K562 (cell line): Measurements from ENCODE around the gene RARRES2. TPM values are rescaled to one million over a fixed set of nuclear protein-coding genes. Genes with fewer than 3 reads are reported as not detected.

Experiments used
- BRF2 ChIP-seq: IDR thresholded peaks from 3 replicates; pipeline ENCODE4 v1.6.1; 2011; ENCODE audit warnings: borderline replicate concordance, mild to moderate bottlenecking; ENCODE audit not compliant: insufficient read length, insufficient read depth
- CBFA2T3 ChIP-seq: fragments of 450-650 bp; IDR thresholded peaks from 2 replicates; pipeline ENCODE4 v1.6.1; 2017
- CHCHD3 ChIP-seq: fragments of 250-450 bp; sonication (Bioruptor Pico); IDR thresholded peaks from 2 replicates; pipeline ENCODE4 v2.1.2; 2022; ENCODE audit warnings: mild to moderate bottlenecking
- DPF2 ChIP-seq: fragments of 450-650 bp; IDR thresholded peaks from 2 replicates; pipeline ENCODE4 v1.6.1; 2016
- FOXM1 ChIP-seq, 2 experiments: fragments of 450-650 bp in 1 of 2; sonication (generic) in 1 of 2; formaldehyde crosslinking in 1 of 2; IDR thresholded peaks; 2 replicates each; pipeline versions ENCODE4 v1.6.1 to v1.9.0; 2017 to 2022; ENCODE audit warnings: low read depth in 2 of 2, mild to moderate bottlenecking in 2 of 2, missing genetic modification reagents in 1 of 2, moderate library complexity in 1 of 2
- HMGXB4 ChIP-seq: sonication (generic); formaldehyde crosslinking; IDR thresholded peaks from 2 replicates; pipeline ENCODE4 v1.8.1; 2023; ENCODE audit warnings: mild to moderate bottlenecking, missing genetic modification reagents
- MAFG ChIP-seq: fragments of 450-650 bp; conservative IDR thresholded peaks from 2 replicates; pipeline ENCODE4 v1.6.1; 2016; ENCODE audit warnings: missing genetic modification characterization, missing compliant biosample characterization
- PPARD ChIP-seq: fragments of 250-450 bp; sonication (Bioruptor Pico); IDR thresholded peaks from 2 replicates; pipeline ENCODE4 v1.8.0; 2022; ENCODE audit warnings: inconsistent platforms, mild to moderate bottlenecking, moderate library complexity
- RFX5 ChIP-seq: IDR thresholded peaks from 2 replicates; pipeline ENCODE4 v1.6.1; 2011; ENCODE audit warnings: low read depth, mild to moderate bottlenecking, improper control_type of control experiment, low read length
- ZBTB11 ChIP-seq, 3 experiments: fragments of 200-800 bp in 1 of 3; fragments of 250-450 bp in 1 of 3; fragments of 450-650 bp in 1 of 3; sonication (Bioruptor Pico) in 1 of 3; sonication (Bioruptor generic) in 1 of 3; formaldehyde crosslinking in 1 of 3; IDR thresholded peaks; 2 replicates each; pipeline versions ENCODE4 v1.6.1 to v1.8.0; 2016 to 2022; ENCODE audit warnings: mild to moderate bottlenecking in 2 of 3, missing genetic modification characterization in 2 of 3, missing compliant biosample characterization in 1 of 3, moderate library complexity in 1 of 3
- ZC3H8 ChIP-seq: fragments of 450-650 bp; IDR thresholded peaks from 2 replicates; pipeline ENCODE4 v1.6.1; 2017
- ZNF280A ChIP-seq: fragments of 450-650 bp; IDR thresholded peaks from 2 replicates; pipeline ENCODE4 v1.6.1; 2018; ENCODE audit warnings: mild to moderate bottlenecking, low read depth; ENCODE audit not compliant: partially characterized antibody
- ZNF282 ChIP-seq: sonication (generic); formaldehyde crosslinking; IDR thresholded peaks from 2 replicates; pipeline ENCODE4 v1.8.1; 2023; ENCODE audit warnings: missing genetic modification reagents
- ZNF444 ChIP-seq: fragments of 250-450 bp; sonication (Bioruptor Pico); IDR thresholded peaks from 2 replicates; pipeline ENCODE4 v1.4.0; 2020; ENCODE audit warnings: mild to moderate bottlenecking, moderate library complexity
- ZNF449 ChIP-seq: fragments of 250-450 bp; sonication (Bioruptor Pico); IDR thresholded peaks from 2 replicates; pipeline ENCODE4 v1.8.0; 2022; ENCODE audit warnings: moderate library complexity, mild to moderate bottlenecking, inconsistent platforms
- ZSCAN32 ChIP-seq: fragments of 450-650 bp; formaldehyde crosslinking; IDR thresholded peaks from 2 replicates; pipeline ENCODE4 v1.4.0; 2020; ENCODE audit warnings: mild to moderate bottlenecking, moderate library complexity
- polyA plus RNA-seq, 8 experiments: library from polyadenylated mRNA; depleted of rRNA in 4 of 8; stranded (reverse) in 5 of 8; unstranded in 3 of 8; fragments of >200 nt; fragmentation: Nextera tagmentation in 2 of 8; fragmentation: Illumina TruSeq in 1 of 8; extraction: Ambion mirVana in 2 of 8; extraction: Trizol in 1 of 8; gene quantifications; 2 replicates each; pipeline versions ENCODE4 v1.2.1 to v1.2.3, GENCODE V29; 2011 to 2014; ENCODE audit warnings: inconsistent platforms in 1 of 8, missing spikeins in 1 of 8
- total RNA-seq, 7 experiments: library from RNA; depleted of rRNA in 6 of 7; stranded (reverse); fragments of >200 nt in 6 of 7; fragmentation: Illumina TruSeq in 2 of 7; extraction: Trizol in 2 of 7; gene quantifications; 2 replicates each; pipeline versions ENCODE4 v1.2.1 to v1.2.3, GENCODE V29; 2011 to 2021; ENCODE audit warnings: low replicate concordance in 1 of 7

The RARRES2 gene
- total and polyA plus RNA-seq, 9 of the 15 experiments (the other 6 are each of a cell fraction or from before 2014, with no cell fraction given): 0.11 to 1.7 (median 0.23) TPM; not detected in 6

- TF ChIP-seq ZSCAN32 (CRISPR knock-in tag): peak; percentile 3; the same call in 1 of the 2 replicates
- no peak for TF ChIP-seq ZNF280A
- TF ChIP-seq CHCHD3 (CRISPR knock-in tag): no peak; the same call in 1 of the 2 replicates
- TF ChIP-seq ZBTB11 (CRISPR knock-in tag; IDR thresholded peaks at IDR 0.05): peak in 2 of 3 experiments; percentile 29 to 81; a peak in 2 of 6 replicates
- no peak for TF ChIP-seq BRF2
- 0 out of 2 replicates have a peak, but pooled peaks have one; percentile 38 for TF ChIP-seq ZNF444 (CRISPR knock-in tag)
- TF ChIP-seq HMGXB4 (CRISPR knock-in tag): peak; percentile 71
- TF ChIP-seq CBFA2T3: 0 out of 2 replicates have a peak, but pooled peaks have one; percentile 46
- peak; percentile 16; the same call in 1 of the 2 replicates for TF ChIP-seq ZNF449 (CRISPR knock-in tag)
- no peak for TF ChIP-seq ZC3H8
- no peak; the same call in 1 of the 2 replicates for TF ChIP-seq ZNF282
- peak; percentile 54; the same call in 1 of the 2 replicates for TF ChIP-seq DPF2
- TF ChIP-seq FOXM1 (IDR thresholded peaks at IDR 0.05; ENCODE audit: low read depth): no peak
- peak; percentile 97 for TF ChIP-seq FOXM1 (CRISPR knock-in tag; IDR thresholded peaks at IDR 0.05; ENCODE audit: low read depth)
- TF ChIP-seq RFX5: no peak
- TF ChIP-seq MAFG (tag): no peak
- no peak for TF ChIP-seq PPARD (CRISPR knock-in tag)
These were observed 26.9 kb upstream of the RARRES2 start, which contains the start of gene REPIN1 (continued) for GRCh38 chr7:150368096-150368883.
